Erythroblast (primary cell): ENCODE results near the gene SLC36A2.

Source experiments
- DNase-seq, 2 experiments: peaks; one replicate each; lab custom pipeline; 2025; lab: John Stamatoyannopoulos, UW
- GATA1 ChIP-seq: IDR thresholded peaks from 2 replicates; pipeline ENCODE4 v1.6.1; 2011; ENCODE audit warnings: low read depth, mild to moderate bottlenecking, control low read depth, low read length, moderate library complexity
- POLR2A ChIP-seq: IDR thresholded peaks from 2 replicates; pipeline ENCODE4 v1.6.1; 2011; ENCODE audit warnings: mild to moderate bottlenecking, low read length

Gene SLC36A2

GRCh38 chr5:151345808-151346478 lies 1.4 kb downstream of the SLC36A2 start:
- DNase-seq = no peak
- TF ChIP-seq GATA1 = no peak
- TF ChIP-seq POLR2A = no peak

GRCh38 chr5:151345187-151345807 lies 2.1 kb downstream of the SLC36A2 start:
- DNase-seq = no peak
- TF ChIP-seq GATA1 (no peak), POLR2A (no peak)

- no peak for DNase-seq
- TF ChIP-seq GATA1 = no peak
- TF ChIP-seq POLR2A = no peak
Observed at GRCh38 chr5:151344088-151344487, 3.3 kb downstream of the SLC36A2 start.

GRCh38 chr5:151340004-151340403 lies 7.4 kb downstream of the SLC36A2 start:
- no peak for DNase-seq
- TF ChIP-seq POLR2A = no peak
- no peak for TF ChIP-seq GATA1

GRCh38 chr5:151338734-151339133 lies 8.6 kb downstream of the SLC36A2 start:
- TF ChIP-seq GATA1 (no peak), POLR2A (no peak)
- no peak for DNase-seq

GRCh38 chr5:151332857-151333256 lies 14.5 kb downstream of the SLC36A2 start:
- TF ChIP-seq GATA1 (no peak), POLR2A (no peak)
- DNase-seq = no peak

- TF ChIP-seq POLR2A (no peak), GATA1 (no peak)
- no peak for DNase-seq
Observed at GRCh38 chr5:151328734-151329133, 18.6 kb downstream of the SLC36A2 start.

- TF ChIP-seq GATA1 (no peak), POLR2A (no peak)
- DNase-seq = no peak
Observed at GRCh38 chr5:151327585-151327984, 19.8 kb downstream of the SLC36A2 start.

- TF ChIP-seq GATA1 = no peak
- no peak for TF ChIP-seq POLR2A
- DNase-seq = no peak
Observed at GRCh38 chr5:151326266-151326665, 21.1 kb downstream of the SLC36A2 start.

GRCh38 chr5:151320481-151320880 lies 26.9 kb downstream of the SLC36A2 start:
- no peak for DNase-seq
- TF ChIP-seq POLR2A = no peak
- TF ChIP-seq GATA1 = no peak

GRCh38 chr5:151318850-151319732 lies 28.3 kb downstream of the SLC36A2 start:
- no peak for TF ChIP-seq GATA1
- no peak for TF ChIP-seq POLR2A
- no peak for DNase-seq

- no peak for TF ChIP-seq GATA1
- no peak for TF ChIP-seq POLR2A
- no peak for DNase-seq
Observed at GRCh38 chr5:151317871-151318270, 29.5 kb downstream of the SLC36A2 start.

GRCh38 chr5:151315998-151316597 lies 31.3 kb downstream of the SLC36A2 start:
- TF ChIP-seq GATA1 = no peak
- TF ChIP-seq POLR2A = no peak
- peak; percentile 56 to 70 for DNase-seq

- DNase-seq = no peak
- TF ChIP-seq POLR2A (no peak), GATA1 (no peak)
Observed at GRCh38 chr5:151313357-151313756, 34.0 kb downstream of the SLC36A2 start.
